ENCODE data around the gene KATNAL1. TPM values are rescaled to one million over a fixed set of nuclear protein-coding genes. Genes with fewer than 3 reads are reported as not detected.
A peak's percentile ranks its signal among the peaks of the same experiment; 100 is the strongest.

KATNAL1 gene
- total and polyA plus RNA-seq, 2 of the 4 experiments (the other 2 are of a cell fraction) = 6.9 to 16.8 TPM

DNA sequence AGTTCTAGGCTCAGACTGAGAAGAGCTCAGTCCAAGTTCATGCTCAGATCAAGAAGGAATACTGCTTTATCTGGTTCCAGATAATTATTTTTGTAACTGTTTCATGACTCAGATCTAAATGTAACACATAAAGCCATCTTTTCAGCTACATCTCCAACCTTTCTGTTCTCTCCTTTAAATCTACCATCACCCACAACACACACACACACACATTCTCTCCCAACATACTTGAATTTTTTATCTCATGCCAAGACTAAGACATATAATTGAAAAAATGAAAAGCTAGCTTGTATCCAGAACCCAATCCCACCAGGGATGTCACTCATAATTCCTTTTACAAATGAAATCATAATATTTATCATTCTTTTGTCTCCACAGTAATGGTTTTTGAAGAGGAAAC, 7.6 kb downstream of the KATNAL1 start:
- Histone ChIP-seq H3K4me2 (ENCODE audit: low read depth, low read length) (no peak overlapping the region; the same call in 1 of the 2 replicates), H3K56ac (ENCODE audit: extremely low read depth, insufficient read depth, low read length) (no peak overlapping the region), H3K36me3 (ENCODE audit: control insufficient read depth, insufficient read depth, low read length) (no peaks in the 10 kb centered on the region), H3K4me1 (ENCODE audit: control insufficient read depth, insufficient read depth, low read length) (peaks cover 3% of the 10 kb centered on the region), H4K8ac (ENCODE audit: low read depth in 2 of 2, low read length in 2 of 2) (no peak overlapping the region), H3K27ac (ENCODE audit: insufficient read depth, low read length) (no peak overlapping the region), H3K27me3 (ENCODE audit: control insufficient read depth, insufficient read depth, low read length) (no peaks in the 10 kb centered on the region), H4K5ac (ENCODE audit: low read depth, low read length) (no peak overlapping the region), H4K20me1 (ENCODE audit: insufficient read depth, low read length) (peaks cover 27% of the 10 kb centered on the region), H2AK9ac (replicated peaks; ENCODE audit: low read depth, low read length, poor library complexity) (no peak overlapping the region), H3K9me1 (ENCODE audit: insufficient read depth, low read length) (peaks cover 13% of the 10 kb centered on the region), H3K14ac (replicated peaks; ENCODE audit: low read depth, low read length) (0 out of 2 replicates have a peak overlapping the region, but pooled peaks have one; percentile 10), H3K18ac (ENCODE audit: low read depth, low read length) (no peak overlapping the region), H2BK5ac (ENCODE audit: low read depth, low read length, poor library complexity, severe bottlenecking) (peak overlapping the region; percentile 56), H2BK15ac (ENCODE audit: low read depth, low read length) (no peak overlapping the region; the same call in 2 of the 3 replicates), H2BK120ac (ENCODE audit: low read depth, low read length) (peak overlapping the region; percentile 4; the same call in 1 of the 2 replicates), H3K79me1 (ENCODE audit: low read depth in 1 of 2, low read length in 2 of 2) (peaks cover 18 to 56% of the 10 kb centered on the region in 2 experiments), H2AK5ac (ENCODE audit: low read depth, low read length) (no peak overlapping the region), H3K4ac (ENCODE audit: low read depth, low read length) (no peak overlapping the region), H3K4me3 (ENCODE audit: insufficient read depth, low read depth, low read length) (no peak overlapping the region), H2AFZ (replicated peaks; ENCODE audit: low read length, poor library complexity) (no peak overlapping the region), H3K9ac (ENCODE audit: low read depth, low read length) (no peak overlapping the region), H3K23ac (ENCODE audit: low read depth, low read length) (peak overlapping the region; percentile 1; the same call in 1 of the 2 replicates), H3K9me3 (ENCODE audit: control insufficient read depth, insufficient read depth, low read length) (no peaks in the 10 kb centered on the region), H2BK20ac (ENCODE audit: low read depth, low read length) (0 out of 2 replicates have a peak overlapping the region, but pooled peaks have one; percentile 54), H4K91ac (ENCODE audit: insufficient read depth, low read depth, low read length) (no peak overlapping the region)
- CTCF ChIA-PET = no interaction called here
- DNase-seq (peak; percentile 35), ATAC-seq (ENCODE audit: low read depth) (no peak)
- BruUV-seq (replicated peaks) = no TSS peak
- no peak for TF ChIP-seq RFX5 (IDR thresholded peaks at IDR 0.05; ENCODE audit: low read depth, low read length)
- TF ChIP-seq SMC3 (IDR thresholded peaks at IDR 0.05; ENCODE audit: low read depth, low read length) = no peak
- no peak for TF ChIP-seq POLR2A (IDR thresholded peaks at IDR 0.05; ENCODE audit: low read depth, low read length)
- TF ChIP-seq FOS (IDR thresholded peaks at IDR 0.05; ENCODE audit: low read depth, low read length) = no peak
- TF ChIP-seq MAZ (IDR thresholded peaks at IDR 0.05; ENCODE audit: borderline replicate concordance, low read depth, low read length) = no peak
- TF ChIP-seq, protein P1, sequence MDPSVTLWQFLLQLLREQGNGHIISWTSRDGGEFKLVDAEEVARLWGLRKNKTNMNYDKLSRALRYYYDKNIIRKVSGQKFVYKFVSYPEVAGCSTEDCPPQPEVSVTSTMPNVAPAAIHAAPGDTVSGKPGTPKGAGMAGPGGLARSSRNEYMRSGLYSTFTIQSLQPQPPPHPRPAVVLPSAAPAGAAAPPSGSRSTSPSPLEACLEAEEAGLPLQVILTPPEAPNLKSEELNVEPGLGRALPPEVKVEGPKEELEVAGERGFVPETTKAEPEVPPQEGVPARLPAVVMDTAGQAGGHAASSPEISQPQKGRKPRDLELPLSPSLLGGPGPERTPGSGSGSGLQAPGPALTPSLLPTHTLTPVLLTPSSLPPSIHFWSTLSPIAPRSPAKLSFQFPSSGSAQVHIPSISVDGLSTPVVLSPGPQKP (IDR thresholded peaks at IDR 0.05; ENCODE audit: borderline replicate concordance, low read depth, low read length) = no peak
- no peak for TF ChIP-seq RAD21 (IDR thresholded peaks at IDR 0.05; ENCODE audit: low read length)
- no peak for TF ChIP-seq CEBPB (IDR thresholded peaks at IDR 0.05; ENCODE audit: low read depth, low read length)
- TF ChIP-seq, protein P2, sequence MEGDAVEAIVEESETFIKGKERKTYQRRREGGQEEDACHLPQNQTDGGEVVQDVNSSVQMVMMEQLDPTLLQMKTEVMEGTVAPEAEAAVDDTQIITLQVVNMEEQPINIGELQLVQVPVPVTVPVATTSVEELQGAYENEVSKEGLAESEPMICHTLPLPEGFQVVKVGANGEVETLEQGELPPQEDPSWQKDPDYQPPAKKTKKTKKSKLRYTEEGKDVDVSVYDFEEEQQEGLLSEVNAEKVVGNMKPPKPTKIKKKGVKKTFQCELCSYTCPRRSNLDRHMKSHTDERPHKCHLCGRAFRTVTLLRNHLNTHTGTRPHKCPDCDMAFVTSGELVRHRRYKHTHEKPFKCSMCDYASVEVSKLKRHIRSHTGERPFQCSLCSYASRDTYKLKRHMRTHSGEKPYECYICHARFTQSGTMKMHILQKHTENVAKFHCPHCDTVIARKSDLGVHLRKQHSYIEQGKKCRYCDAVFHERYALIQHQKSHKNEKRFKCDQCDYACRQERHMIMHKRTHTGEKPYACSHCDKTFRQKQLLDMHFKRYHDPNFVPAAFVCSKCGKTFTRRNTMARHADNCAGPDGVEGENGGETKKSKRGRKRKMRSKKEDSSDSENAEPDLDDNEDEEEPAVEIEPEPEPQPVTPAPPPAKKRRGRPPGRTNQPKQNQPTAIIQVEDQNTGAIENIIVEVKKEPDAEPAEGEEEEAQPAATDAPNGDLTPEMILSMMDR (conservative IDR thresholded peaks at IDR 0.05; ENCODE audit: low read depth, low read length) = no peak
- no peak for TF ChIP-seq BHLHE40 (IDR thresholded peaks at IDR 0.05; ENCODE audit: low read depth, low read length)
- no peak for TF ChIP-seq MAFK (IDR thresholded peaks at IDR 0.05; ENCODE audit: low read depth, low read length)
- TF ChIP-seq, protein P3, sequence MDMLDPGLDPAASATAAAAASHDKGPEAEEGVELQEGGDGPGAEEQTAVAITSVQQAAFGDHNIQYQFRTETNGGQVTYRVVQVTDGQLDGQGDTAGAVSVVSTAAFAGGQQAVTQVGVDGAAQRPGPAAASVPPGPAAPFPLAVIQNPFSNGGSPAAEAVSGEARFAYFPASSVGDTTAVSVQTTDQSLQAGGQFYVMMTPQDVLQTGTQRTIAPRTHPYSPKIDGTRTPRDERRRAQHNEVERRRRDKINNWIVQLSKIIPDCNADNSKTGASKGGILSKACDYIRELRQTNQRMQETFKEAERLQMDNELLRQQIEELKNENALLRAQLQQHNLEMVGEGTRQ (IDR thresholded peaks at IDR 0.05; ENCODE audit: low read depth, low read length) = no peak
- TF ChIP-seq NFE2L2 (IDR thresholded peaks at IDR 0.05; ENCODE audit: low read depth, low read length) = no peak
- in situ Hi-C loops (cut with MboI; ENCODE audit: low sequenced_read_pairs) (no loop called here), intact Hi-C loops (cut with micrococcal nuclease) (loop anchor here (10.0 kb wide), 1 partner anchor 165 kb away; no protein-coding TSS in a partner anchor), dilution Hi-C loops (cut with HindIII; ENCODE audit: low sequenced_read_pairs, unreplicated experiment) (no loop called here)
- POLR2A ChIA-PET (ENCODE audit: unreplicated experiment) = no interaction called here

All from IMR-90 (cell line).